AG04450 (cell line): ENCODE measurements around the gene HSBP1L1. TPM values are rescaled to one million over a fixed set of nuclear protein-coding genes. Genes with fewer than 3 reads are reported as not detected.

Source experiments
- CTCF ChIA-PET: fragments of 300-600, 350-600 bp; formaldehyde crosslinking; extraction: SDS; loops from one replicate; lab custom pipeline; 2022; ENCODE audit warnings: antibody characterized with exemption, inconsistent platforms; lab: Charles Lee
- POLR2A ChIA-PET: fragments of 350-600 bp; formaldehyde crosslinking; extraction: SDS; loops from one replicate; lab custom pipeline; 2021; ENCODE audit warnings: antibody characterized with exemption, inconsistent platforms; lab: Yijun Ruan, JAX
- DNase-seq: peaks from one replicate; pipeline ENCODE4 v3.0.0-alpha.2; 2011; ENCODE audit warnings: low read depth, low spot score
- H3K27ac ChIP-seq: one replicate; pipeline ENCODE4 v1.5.1; 2012; ENCODE audit warnings: low read depth, low read length, control low read depth
- H3K27me3 ChIP-seq: one replicate; pipeline ENCODE4 v1.6.0; 2012; ENCODE audit warnings: low read length; ENCODE audit not compliant: control insufficient read depth, insufficient read depth
- H3K4me3 ChIP-seq: 2 replicates; pipeline ENCODE4 v1.5.1; 2011; ENCODE audit warnings: mild to moderate bottlenecking, low read depth, low read length, control low read depth
- H3K9me3 ChIP-seq: 2 replicates; pipeline ENCODE4 v1.5.1; 2012; ENCODE audit warnings: low read length; ENCODE audit not compliant: control insufficient read depth, insufficient read depth
- CTCF ChIP-seq: IDR thresholded peaks from 2 replicates; pipeline ENCODE4 v1.5.1; 2011; ENCODE audit warnings: low read depth, low read length, control low read depth, inconsistent platforms
- polyA plus RNA-seq: library from polyadenylated mRNA; depleted of rRNA; stranded (reverse); fragments of >200 nt; gene quantifications from 2 replicates; pipeline ENCODE4 v1.2.3, GENCODE V29; 2011

Gene HSBP1L1
- polyA plus RNA-seq, 1 experiment: 19.4 TPM

GRCh38 chr18:79944126-79944731, 20.2 kb upstream of the HSBP1L1 start:
- Histone ChIP-seq H3K27ac (no peak overlapping the region), H3K4me3 (no peak overlapping the region), H3K27me3 (no peaks in the 10 kb centered on the region), H3K9me3 (no peaks in the 10 kb centered on the region; the same call in 1 of the 2 replicates)
- CTCF ChIA-PET: no interaction called here
- no peak for TF ChIP-seq CTCF
- DNase-seq: no peak
- POLR2A ChIA-PET: no interaction called here

GRCh38 chr18:79944746-79945117, 19.7 kb upstream of the HSBP1L1 start:
- Histone ChIP-seq H3K4me3 (no peak overlapping the region), H3K27me3 (no peaks in the 10 kb centered on the region), H3K27ac (no peak overlapping the region), H3K9me3 (no peaks in the 10 kb centered on the region; the same call in 1 of the 2 replicates)
- no peak for DNase-seq
- TF ChIP-seq CTCF: no peak
- ChIA-PET CTCF (no interaction called here), POLR2A (no interaction called here)

- DNase-seq: no peak
- ChIA-PET POLR2A (no interaction called here), CTCF (no interaction called here)
- Histone ChIP-seq H3K9me3 (no peaks in the 10 kb centered on the region; the same call in 1 of the 2 replicates), H3K4me3 (no peak overlapping the region), H3K27me3 (no peaks in the 10 kb centered on the region), H3K27ac (no peak overlapping the region)
- no peak for TF ChIP-seq CTCF
These were observed 19.1 kb upstream of the HSBP1L1 start for GRCh38 chr18:79945118-79946042.

- no peak overlapping the region for H3K4me3 ChIP-seq
- CTCF ChIA-PET: no interaction called here
- no peak for TF ChIP-seq CTCF
- H3K9me3 ChIP-seq: no peaks in the 10 kb centered on the region; the same call in 1 of the 2 replicates
- H3K27ac ChIP-seq: no peak overlapping the region
- DNase-seq: no peak
- POLR2A ChIA-PET: no interaction called here
- no peaks in the 10 kb centered on the region for H3K27me3 ChIP-seq
These were observed 17.2 kb upstream of the HSBP1L1 start for GRCh38 chr18:79947054-79947755.
